ENCODE results near the gene IL17REL. TPM values are rescaled to one million over a fixed set of nuclear protein-coding genes. Genes with fewer than 3 reads are reported as not detected.

The IL17REL gene
- total and polyA plus RNA-seq, 2 of the 13 experiments (the other 11 are each of a cell fraction or from before 2014, with no cell fraction given), result not detected

- TF ChIP-seq SNAPC4 (CRISPR knock-in tag; IDR thresholded peaks at IDR 0.05), result no peak
- no peak for TF ChIP-seq ZBTB40 (IDR thresholded peaks at IDR 0.05)
- TF ChIP-seq ZBTB40 (CRISPR knock-in tag; IDR thresholded peaks at IDR 0.05), result no peak
- no peak for TF ChIP-seq HES4 (CRISPR knock-in tag; IDR thresholded peaks at IDR 0.05; ENCODE audit: borderline replicate concordance)
These were observed 4.2 kb downstream of the IL17REL start (continued) for GRCh38 chr22:50008151-50009040.

All from HepG2 (cell line).